Stimulated activated naive CD4-positive, alpha-beta T cell treated with Interleukin-2 at 50 U/mL for 16 hours (primary cell): Measurements from ENCODE around the gene RAMP2.
"Not testable (repeated sequence)": the region's sequence is repeated elsewhere in the genome, so short reads cannot be mapped to it uniquely, and the experiment has no call there.

Experiments
- DNase-seq: peaks from one replicate; lab custom pipeline; 2025; lab: John Stamatoyannopoulos, UW

The RAMP2 gene, protein sequence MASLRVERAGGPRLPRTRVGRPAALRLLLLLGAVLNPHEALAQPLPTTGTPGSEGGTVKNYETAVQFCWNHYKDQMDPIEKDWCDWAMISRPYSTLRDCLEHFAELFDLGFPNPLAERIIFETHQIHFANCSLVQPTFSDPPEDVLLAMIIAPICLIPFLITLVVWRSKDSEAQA

DNA sequence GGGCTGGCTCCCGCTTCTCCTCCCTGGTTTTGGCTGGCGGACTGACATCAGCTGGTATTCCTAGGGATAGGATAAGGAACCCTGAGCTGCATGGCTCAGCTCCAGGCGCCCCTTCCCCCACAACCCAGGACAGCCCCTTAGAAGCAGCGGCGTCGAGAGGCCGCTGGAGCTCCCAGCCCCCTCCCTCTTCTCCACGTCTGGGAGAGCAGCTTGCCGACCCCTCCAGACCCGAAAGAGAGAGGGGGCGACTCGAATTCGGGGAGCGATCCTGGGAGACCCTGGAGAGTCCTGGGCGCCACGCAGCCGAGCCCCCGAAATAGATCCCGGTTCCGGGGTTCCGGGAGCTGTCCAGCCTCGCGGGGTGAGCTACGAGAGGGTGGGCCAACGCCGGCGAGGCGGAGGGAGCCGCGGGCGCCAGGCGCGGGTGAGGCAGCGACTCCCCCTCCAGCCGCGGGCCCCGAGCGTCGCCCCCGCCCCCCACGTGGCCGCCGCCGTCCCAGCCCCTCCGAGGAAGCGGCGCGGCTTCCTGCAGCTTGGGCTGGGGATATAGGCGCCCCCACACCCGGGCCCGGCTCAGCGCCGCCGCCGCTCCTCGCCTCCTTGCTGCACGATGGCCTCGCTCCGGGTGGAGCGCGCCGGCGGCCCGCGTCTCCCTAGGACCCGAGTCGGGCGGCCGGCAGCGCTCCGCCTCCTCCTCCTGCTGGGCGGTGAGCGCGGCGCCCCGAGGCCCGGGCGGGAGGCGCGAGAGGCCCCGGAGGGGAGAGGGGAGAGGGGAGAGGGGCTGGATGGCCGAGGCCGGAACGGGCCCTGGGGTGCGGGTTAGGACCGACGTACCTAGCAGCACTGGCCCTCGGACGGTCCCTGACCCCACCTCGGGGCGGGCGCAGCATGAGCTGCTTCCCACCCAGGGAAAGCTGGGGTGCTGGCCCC lies at the start of gene RAMP2:
Gene RAMP2, plus strand, starts transcription at position 576 of the 930 bp plus-strand sequence. Its CDS starts 35 bp downstream, at position 611.
- no peak for DNase-seq

DNA sequence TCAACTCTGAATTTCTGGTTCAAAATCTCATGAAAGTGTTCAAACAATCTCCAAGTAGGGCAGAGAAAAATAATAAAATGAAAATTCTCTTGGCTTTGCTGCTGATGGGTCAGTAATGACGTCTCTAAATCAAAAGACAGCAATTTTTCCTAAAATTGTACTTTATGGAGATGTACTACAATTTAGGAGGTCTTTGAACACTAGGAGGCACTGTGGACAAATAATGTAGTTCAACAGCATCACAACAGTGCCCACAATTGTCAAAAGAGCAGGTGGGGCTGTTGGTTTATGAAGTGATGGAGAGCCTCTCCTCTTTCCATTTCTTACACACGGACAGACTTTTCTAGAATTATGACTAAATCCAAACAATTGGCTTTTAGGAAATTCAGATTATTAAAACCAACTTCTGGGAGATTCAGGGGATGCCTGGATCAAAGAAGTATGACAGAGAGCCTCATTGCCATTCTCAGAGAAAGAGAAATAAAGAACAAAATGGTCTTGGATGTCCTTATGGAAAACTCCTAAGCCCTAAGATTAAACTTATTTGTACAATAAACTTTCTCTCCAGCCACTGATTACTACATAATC lies 39.9 kb upstream of the RAMP2 start:
- DNase-seq: no peak

- DNase-seq: no peak
Observed at GRCh38 chr17:42723636-42724035, 37.4 kb upstream of the RAMP2 start.

GRCh38 chr17:42725143-42725542 lies 35.9 kb upstream of the RAMP2 start:
- DNase-seq: no peak

- DNase-seq: no peak
Observed at GRCh38 chr17:42740699-42741098, 20.3 kb upstream of the RAMP2 start.

GRCh38 chr17:42742916-42743315 lies 18.1 kb upstream of the RAMP2 start:
- DNase-seq: not testable (repeated sequence)

- DNase-seq: no peak
Observed at GRCh38 chr17:42743595-42744282, 17.3 kb upstream of the RAMP2 start.

DNA sequence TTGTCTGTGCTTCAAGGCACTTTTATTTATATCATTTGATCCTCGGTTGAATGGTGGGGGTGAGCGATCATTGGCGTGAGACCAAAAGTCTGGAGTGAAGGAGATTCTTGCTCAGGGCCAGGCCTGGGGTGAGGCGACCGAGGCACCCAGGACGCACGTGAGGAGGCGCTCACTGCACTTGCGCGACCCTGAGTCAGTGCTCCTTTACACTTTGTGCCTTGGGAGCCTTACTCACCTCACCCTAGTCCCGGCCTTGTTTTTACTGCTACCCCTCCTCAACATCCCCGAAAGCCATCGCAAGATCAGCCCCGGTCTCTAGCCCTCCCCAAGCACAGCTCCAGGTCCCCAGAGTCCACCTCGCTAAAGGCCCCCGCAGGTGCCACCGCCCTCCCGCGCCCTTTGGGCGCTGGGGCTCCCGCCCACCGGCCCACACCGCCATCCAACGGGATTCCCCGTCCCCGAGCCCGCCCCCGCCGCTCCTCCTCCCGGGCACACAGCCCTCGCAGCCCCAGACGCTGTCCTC lies 16.7 kb upstream of the RAMP2 start:
- DNase-seq: peak; percentile 80

DNA sequence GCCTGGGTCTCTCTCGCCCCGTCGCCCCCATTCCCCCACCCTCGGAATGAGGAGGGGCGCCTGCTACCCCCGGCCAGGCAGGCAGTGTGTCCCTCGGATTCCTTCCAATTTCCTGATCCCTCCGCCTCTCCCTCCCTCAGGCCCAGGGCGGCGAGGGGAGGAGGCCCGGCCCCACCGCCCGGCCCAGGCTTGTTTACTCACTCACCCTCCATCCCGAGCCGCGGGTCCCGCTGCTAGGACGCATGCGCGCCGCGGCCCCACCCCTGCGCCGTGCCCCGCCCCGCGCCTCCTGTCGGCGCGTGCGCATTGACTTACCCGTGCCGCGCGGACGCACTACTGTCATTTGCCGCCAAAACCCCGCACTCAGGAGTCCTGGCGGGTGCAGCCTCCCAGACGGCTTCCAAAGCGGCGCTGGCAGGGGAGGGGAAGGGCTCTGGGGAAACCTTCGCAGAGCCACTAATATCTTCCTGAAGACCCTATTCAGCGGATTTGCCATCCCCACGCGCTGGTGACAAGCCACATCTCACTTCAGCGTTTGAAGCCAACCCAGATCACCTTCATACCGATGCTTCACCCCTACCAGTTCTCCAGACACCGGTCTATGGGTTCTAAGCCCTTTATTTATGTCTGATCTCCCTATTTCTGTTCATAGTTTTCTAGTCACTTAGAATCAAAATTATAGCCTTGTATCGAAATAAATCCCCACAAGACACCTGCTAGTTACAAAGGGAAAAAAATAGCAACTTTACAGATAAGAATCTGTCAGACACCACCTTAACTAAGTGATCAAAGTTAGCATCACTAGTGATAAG lies 16.0 kb upstream of the RAMP2 start, which contains the start of gene EZH1:
Gene EZH1, minus strand, starts transcription at position 235 of the 812 bp plus-strand sequence. CDS start 16,099 bp downstream, outside the sequence.
- peak; percentile 85 for DNase-seq

DNA sequence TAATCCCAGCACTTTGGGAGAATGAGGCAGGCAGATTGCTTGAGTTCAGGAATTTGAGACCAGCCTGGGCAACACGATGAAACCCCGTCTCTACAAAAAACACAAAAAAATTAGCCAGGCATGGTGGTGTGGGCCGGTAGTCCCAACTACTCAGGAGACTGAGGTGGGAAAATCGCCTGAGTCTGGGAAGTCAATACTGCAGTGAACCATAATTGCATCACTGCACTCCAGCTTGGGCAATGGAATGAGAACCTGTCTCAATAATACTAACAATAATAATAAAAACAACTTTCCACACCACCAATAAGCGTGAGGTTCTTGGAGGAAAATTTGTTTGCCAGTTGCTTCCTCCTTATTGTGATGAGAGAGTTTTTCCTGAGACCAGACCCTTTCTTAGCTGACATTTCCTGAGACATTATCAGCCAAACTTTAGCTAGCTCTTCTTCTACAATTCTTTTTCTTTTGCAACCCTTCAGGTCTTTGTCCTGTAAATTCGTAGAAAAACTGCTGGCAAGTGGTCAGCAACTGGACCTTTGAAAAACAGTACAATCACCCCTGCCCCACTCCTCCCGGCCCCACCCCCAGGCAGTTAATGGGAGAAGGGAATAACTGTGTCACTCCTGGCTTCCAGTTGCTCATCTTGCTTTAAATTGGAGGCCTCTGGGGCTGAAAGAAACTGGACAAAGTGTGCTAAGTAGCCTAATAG lies 12.7 kb upstream of the RAMP2 start:
- DNase-seq: no peak

DNA sequence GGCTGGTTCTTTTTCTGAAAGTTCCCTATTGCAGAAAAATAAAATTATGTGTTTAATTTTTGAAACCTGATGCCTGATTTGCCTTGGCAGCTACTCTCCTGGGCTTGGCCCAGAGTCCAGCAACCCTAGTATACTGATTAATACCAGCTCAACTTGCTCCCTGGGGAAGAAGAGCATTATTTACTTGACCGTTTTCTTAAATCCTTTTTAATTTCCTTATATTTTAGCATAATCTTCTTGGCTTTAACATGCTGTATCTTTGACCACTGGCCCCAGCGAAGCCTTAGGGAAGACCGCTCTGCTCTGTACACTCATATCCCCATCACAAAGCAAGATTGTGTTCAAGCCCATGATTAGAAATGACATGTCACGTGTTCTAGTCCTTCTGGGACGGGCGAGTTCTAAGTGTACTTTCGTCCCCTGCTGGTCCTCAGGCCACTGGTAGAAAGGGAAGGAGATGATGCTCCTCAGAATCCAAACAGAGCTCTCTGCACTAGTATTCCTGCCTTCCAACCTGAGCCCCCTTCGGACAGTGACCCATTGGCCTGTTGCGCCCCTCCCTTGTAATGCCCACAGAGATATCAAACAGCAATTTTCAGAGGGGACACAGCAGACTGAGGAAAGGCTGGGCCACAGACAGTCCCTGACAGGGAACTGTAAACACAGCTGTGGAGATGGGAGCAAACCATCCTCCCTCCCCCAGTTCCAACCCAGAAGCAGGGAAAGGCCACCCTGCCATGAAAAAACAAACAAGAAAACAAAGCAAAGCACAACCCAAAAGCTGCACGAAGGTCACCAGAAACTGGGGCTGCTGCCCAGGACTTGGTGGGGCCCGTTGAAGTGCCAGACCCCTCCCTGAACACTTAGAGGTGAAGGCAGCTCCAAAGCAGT lies 11.9 kb upstream of the RAMP2 start:
- DNase-seq: no peak

DNA sequence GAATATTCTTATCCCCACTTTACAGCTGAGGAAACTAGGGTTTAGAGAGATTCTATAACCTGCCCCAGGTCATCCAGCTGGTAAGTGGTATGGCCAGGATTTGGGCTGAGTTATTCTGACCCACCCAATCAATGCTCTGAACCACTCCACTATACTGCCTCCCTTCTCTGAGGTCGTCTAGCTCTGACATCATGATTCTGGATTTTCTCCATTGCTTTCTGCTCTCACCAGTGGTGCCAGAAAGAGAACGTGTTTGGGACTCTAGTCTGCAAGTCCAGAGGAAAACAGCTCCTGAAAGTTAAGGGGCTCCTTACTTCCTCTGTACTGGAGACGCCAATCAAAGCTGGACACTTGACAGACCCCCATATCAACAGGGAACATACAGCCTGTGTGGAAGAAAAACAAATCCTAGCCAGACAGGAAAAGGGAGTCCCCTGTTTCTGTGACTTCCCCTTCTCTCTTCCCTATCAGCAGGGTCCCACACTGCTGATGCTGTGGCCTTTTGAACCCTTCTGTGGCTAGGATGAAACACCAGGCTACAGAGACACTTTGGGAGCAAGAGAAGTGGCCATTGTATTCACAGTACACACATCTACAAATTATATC lies 10.2 kb upstream of the RAMP2 start:
- no peak for DNase-seq

- DNase-seq: no peak
Observed at GRCh38 chr17:42751628-42752027, 9.4 kb upstream of the RAMP2 start.

GRCh38 chr17:42754782-42755181 lies 6.2 kb upstream of the RAMP2 start:
- no peak for DNase-seq

DNA sequence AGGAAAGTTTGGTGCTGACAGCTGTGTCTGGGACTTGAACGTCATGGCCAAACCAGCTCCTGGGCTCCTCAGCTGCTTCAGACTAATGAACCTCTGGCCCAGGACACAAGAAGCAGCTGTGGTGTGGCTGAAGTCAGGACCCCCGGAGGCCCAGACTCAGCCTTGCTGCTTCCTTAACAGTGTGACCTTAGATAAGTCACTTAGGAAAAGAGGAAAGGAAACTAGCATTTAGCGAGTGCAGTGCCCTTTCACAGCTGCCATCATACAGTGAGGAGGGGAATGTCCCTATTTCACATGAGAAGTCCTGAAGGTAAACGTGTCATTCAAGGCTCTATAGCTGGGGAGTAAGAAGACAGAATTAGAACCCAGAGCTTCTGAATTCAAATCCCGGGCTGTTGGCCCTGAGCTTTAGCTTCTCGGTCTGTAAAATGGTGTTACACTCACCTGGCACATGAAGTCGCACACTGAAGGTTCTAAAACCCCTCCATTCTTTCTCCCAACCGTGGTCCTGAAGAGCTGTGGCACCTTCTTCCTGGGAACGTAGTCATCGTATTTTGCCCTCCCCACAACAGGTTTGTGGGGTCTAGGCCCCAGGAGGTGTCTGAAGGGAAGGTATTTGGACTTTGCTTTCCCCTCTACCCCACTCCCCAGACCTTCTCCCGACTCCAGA lies 910 bp upstream of the RAMP2 start:
- no peak for DNase-seq

DNA sequence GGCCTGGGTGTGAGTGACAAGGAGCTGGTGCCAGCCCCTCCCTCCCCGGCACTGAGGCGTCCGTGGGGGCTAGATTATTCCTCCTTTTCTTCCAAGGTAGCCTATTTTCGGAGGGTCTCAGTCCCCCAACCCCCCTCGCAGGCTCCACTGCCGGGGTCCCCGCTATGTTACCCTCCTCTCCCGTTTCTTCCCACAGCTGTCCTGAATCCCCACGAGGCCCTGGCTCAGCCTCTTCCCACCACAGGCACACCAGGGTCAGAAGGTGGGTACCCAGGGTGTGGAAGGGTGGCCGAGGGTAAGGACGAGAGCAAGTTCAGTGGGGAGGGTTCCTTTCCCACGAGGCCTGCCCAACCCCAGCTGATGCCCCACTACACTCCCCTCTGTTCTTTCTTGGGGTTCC lies 611 bp downstream of the RAMP2 start:
- DNase-seq: no peak

- no peak for DNase-seq
Observed at GRCh38 chr17:42766124-42766523, 5.1 kb downstream of the RAMP2 start.

GRCh38 chr17:42767512-42767911 lies 6.5 kb downstream of the RAMP2 start:
- DNase-seq: no peak
